GM20431 (cell line): ENCODE measurements around the gene MMRN1.

Experiments
- in situ Hi-C: fragments of 300-500 bp; cut with MseI, MboI; formaldehyde crosslinking; loops from one replicate; pipeline ENCODE4 v1.15.0; 2020; ENCODE audit warnings: low sequenced_read_pairs; ENCODE audit not compliant: unreplicated experiment

MMRN1 gene

DNA sequence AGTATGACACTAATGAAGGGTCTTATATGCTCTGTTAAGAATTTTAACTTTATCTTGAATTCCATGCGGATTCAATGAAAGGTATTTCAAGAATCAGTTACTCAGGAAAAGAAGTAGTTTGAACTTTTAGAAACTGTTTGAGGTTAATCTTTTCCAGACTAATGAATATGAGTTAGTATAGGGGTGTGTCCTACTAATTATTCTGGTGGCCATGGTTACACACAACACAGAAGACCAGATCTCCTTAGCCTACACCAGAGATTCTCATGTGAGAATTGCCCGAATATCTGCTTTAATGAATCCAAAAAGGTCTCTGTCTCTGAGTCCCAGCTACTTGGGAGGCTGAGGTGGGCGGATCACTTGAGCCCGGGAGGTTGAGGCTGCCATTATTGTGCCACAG, 100.4 kb downstream of the MMRN1 start:
- in situ Hi-C loops: no loop called here

- in situ Hi-C loops: no loop called here
Observed at GRCh38 chr4:89995814-89996213, 101.2 kb downstream of the MMRN1 start.

GRCh38 chr4:89997171-89997704, 102.6 kb downstream of the MMRN1 start:
- in situ Hi-C loops: no loop called here

- in situ Hi-C loops: no loop called here
Observed at GRCh38 chr4:89998469-89999011, 103.9 kb downstream of the MMRN1 start.

GRCh38 chr4:90001023-90001422, 106.4 kb downstream of the MMRN1 start:
- in situ Hi-C loops: no loop called here

DNA sequence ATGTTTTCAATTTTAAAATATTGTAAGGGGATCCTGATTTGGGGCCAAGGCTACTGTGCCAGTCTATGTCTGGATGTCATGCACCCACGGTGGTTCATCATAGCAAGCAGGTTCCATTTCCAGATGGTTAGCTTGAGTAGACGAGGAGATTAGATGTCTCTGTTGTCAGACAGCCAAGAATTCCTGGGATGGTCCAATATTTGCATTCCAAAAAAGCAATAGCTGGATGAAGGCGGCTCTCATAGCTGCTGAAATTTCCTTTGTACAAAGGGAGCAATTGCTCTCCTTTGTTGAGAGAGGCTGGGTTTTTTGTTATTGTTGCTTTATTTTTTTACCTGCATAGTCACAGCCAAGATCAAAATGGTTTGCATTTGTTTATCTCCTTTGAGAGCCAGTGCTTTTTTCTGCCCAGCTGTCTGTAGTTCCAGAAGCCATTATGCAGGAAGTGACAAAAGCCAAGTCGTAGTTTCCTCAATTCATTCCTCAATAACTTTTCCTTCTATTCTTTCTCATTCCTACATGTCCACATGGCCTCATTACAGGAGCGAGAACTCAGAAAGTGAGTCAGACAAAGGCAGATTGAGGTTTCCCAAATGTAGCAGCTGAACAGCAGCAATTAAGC, 107.9 kb downstream of the MMRN1 start:
- in situ Hi-C loops: no loop called here
